ENCODE measurements around the gene CLK2.

Gene CLK2

GRCh38 chr1:155273343-155274245, at the start of gene CLK2:
TSS of gene CLK2 (minus strand) at chr1:155273504. CDS start at chr1:155270977, 2,527 bp downstream.
- Mint-ChIP-seq H3K36me3 (ENCODE audit: low read depth) (peaks cover 36% of the 10 kb centered on the region), H3K9me3 (no peaks in the 10 kb centered on the region), H3K27ac (peak within 1 kb of the TSS; percentile 92), H3K27me3 (no peaks in the 10 kb centered on the region), H3K4me3 (peak within 1 kb of the TSS; percentile 97), H3K4me1 (peaks cover 44% of the 10 kb centered on the region)
- DNase-seq (peak; percentile 99), ATAC-seq (peak; percentile 91)

- Mint-ChIP-seq H3K27ac (no peak overlapping the region), H3K9me3 (no peaks in the 10 kb centered on the region), H3K4me1 (peaks cover 33% of the 10 kb centered on the region), H3K4me3 (peak overlapping the region; percentile 81), H3K36me3 (ENCODE audit: low read depth) (peaks cover 23% of the 10 kb centered on the region), H3K27me3 (no peaks in the 10 kb centered on the region)
- DNase-seq (no peak), ATAC-seq (no peak)
Observed at GRCh38 chr1:155322571-155322952, 49.3 kb upstream of the CLK2 start.

GRCh38 chr1:155321639-155322503, 48.6 kb upstream of the CLK2 start:
- Mint-ChIP-seq H3K4me1 (peaks cover 33% of the 10 kb centered on the region), H3K36me3 (ENCODE audit: low read depth) (peaks cover 23% of the 10 kb centered on the region), H3K27me3 (no peaks in the 10 kb centered on the region), H3K4me3 (peak overlapping the region; percentile 81), H3K27ac (no peak overlapping the region), H3K9me3 (no peaks in the 10 kb centered on the region)
- DNase-seq = no peak
- no peak for ATAC-seq

DNA sequence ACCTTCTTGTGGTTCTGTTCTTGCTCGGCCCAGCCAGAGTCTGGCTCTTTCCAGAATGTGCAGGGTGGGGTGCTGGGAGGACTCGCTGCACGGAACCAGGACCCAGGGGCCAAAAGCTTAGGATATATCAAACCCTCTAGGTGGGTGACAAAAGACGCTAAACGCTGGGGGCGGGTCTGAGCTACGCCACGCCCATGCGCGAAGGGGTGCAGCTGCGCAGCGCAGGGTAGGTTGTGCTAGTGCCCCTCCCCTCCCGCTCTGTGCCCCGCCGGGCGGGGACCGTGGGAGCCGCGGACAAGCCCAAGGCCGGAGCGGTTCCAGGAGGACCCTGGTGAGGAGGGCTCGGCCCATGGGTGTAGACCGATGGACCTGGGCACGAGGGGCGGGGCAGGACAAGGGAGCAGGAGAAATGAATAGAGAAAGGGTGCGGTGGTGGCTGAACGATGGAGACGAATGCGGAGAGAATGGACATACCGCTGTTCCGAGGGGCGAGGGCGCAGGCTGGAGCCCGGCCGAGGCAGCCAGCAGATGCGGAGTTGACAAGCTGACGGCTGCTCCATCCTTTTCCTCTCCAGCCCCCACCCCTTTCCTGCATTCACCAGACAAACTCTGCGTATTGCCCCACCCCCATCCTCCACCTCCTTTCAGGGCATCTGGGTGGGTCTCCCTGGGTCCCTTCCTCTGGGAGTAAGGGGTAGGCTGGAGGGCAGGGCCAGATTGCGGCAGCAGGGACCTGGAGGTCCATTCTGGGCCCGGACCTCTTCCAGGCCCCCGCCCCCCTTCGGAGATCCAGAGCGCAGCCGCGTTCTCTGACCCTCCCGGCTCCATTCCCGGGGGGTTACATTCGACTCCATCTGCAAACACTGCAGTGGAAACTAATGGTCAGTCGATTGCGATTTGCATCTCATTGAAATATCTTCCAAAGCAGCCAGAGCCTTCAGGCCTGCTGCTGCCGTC, 47.6 kb upstream of the CLK2 start, which contains the start of gene RUSC1:
Gene RUSC1 (plus strand): TSS at position 234 of the 957 bp plus-strand sequence. CDS start 880 bp downstream, outside the sequence.
- Mint-ChIP-seq H3K9me3 (no peaks in the 10 kb centered on the region), H3K27ac (no peak within 1 kb of the TSS), H3K36me3 (ENCODE audit: low read depth) (peaks cover 26% of the 10 kb centered on the region), H3K27me3 (no peaks in the 10 kb centered on the region), H3K4me1 (peaks cover 30% of the 10 kb centered on the region), H3K4me3 (peak within 1 kb of the TSS; percentile 48)
- ATAC-seq (peak; percentile 27), DNase-seq (peak; percentile 81)

DNA sequence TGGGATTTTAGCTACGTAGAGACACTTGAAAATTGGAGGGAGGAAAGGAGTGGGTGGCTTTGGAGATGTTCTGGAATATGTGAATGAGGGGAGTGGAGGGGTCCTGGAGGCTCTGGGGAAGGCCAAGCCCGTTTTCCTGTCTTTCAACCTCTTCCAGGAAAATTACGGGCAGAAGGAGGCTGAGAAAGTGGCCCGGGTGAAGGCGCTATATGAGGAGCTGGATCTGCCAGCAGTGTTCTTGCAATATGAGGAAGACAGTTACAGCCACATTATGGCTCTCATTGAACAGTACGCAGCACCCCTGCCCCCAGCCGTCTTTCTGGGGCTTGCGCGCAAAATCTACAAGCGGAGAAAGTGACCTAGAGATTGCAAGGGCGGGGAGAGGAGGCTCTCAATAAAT, 46.9 kb upstream of the CLK2 start:
- H3K4me3 Mint-ChIP-seq = peak overlapping the region; percentile 48
- H3K9me3 Mint-ChIP-seq = no peaks in the 10 kb centered on the region
- H3K4me1 Mint-ChIP-seq = peaks cover 25% of the 10 kb centered on the region
- H3K27me3 Mint-ChIP-seq = no peaks in the 10 kb centered on the region
- DNase-seq (no peak), ATAC-seq (no peak)
- peaks cover 26% of the 10 kb centered on the region for H3K36me3 Mint-ChIP-seq (ENCODE audit: low read depth)
- H3K27ac Mint-ChIP-seq = no peak overlapping the region

GRCh38 chr1:155319536-155319935, 46.2 kb upstream of the CLK2 start:
- H3K9me3 Mint-ChIP-seq = no peaks in the 10 kb centered on the region
- peaks cover 26% of the 10 kb centered on the region for H3K36me3 Mint-ChIP-seq (ENCODE audit: low read depth)
- no peak overlapping the region for H3K4me3 Mint-ChIP-seq
- H3K4me1 Mint-ChIP-seq = peaks cover 22% of the 10 kb centered on the region
- no peaks in the 10 kb centered on the region for H3K27me3 Mint-ChIP-seq
- ATAC-seq = no peak
- H3K27ac Mint-ChIP-seq = no peak overlapping the region
- DNase-seq = no peak

DNA sequence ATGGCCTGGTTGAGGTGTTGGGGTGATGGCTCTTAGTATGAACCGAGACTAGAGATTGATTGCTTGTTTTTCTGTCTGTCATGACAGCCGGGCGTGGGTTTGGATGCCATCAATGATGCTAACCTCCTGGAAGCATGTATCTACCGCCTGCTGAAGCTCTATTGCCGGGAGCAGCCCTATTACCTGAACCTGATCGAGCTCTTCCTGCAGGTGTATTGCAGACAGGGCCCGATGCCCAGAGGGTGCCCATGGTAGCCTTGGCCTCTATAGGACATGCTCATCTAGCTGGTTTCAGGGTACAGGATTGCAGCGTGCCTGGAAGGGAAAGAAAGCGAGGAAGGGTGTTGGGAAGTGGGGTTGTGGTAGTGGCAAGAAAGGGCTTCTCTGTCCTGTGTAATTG, 44.8 kb upstream of the CLK2 start:
- peaks cover 33% of the 10 kb centered on the region for H3K36me3 Mint-ChIP-seq (ENCODE audit: low read depth)
- no peak overlapping the region for H3K27ac Mint-ChIP-seq

GRCh38 chr1:155316922-155317321, 43.6 kb upstream of the CLK2 start:
- Mint-ChIP-seq H3K4me1 (peaks cover 22% of the 10 kb centered on the region), H3K9me3 (no peaks in the 10 kb centered on the region), H3K27ac (no peak overlapping the region), H3K4me3 (no peak overlapping the region), H3K36me3 (ENCODE audit: low read depth) (peaks cover 40% of the 10 kb centered on the region), H3K27me3 (no peaks in the 10 kb centered on the region)
- ATAC-seq = no peak
- DNase-seq = no peak

More for the DNA sequence above, 44.8 kb upstream of the CLK2 start:
- peaks cover 25% of the 10 kb centered on the region for H3K4me1 Mint-ChIP-seq
- no peaks in the 10 kb centered on the region for H3K9me3 Mint-ChIP-seq
- no peak overlapping the region for H3K4me3 Mint-ChIP-seq
- H3K27me3 Mint-ChIP-seq = no peaks in the 10 kb centered on the region
- no peak for ATAC-seq
- no peak for DNase-seq

GRCh38 chr1:155313261-155313660, 40.0 kb upstream of the CLK2 start:
- H3K4me1 Mint-ChIP-seq = peaks cover 30% of the 10 kb centered on the region
- H3K27me3 Mint-ChIP-seq = peaks cover 2% of the 10 kb centered on the region
- peaks cover 47% of the 10 kb centered on the region for H3K36me3 Mint-ChIP-seq (ENCODE audit: low read depth)
- no peak overlapping the region for H3K4me3 Mint-ChIP-seq
- no peaks in the 10 kb centered on the region for H3K9me3 Mint-ChIP-seq
- no peak overlapping the region for H3K27ac Mint-ChIP-seq
- ATAC-seq (no peak), DNase-seq (no peak)

DNA sequence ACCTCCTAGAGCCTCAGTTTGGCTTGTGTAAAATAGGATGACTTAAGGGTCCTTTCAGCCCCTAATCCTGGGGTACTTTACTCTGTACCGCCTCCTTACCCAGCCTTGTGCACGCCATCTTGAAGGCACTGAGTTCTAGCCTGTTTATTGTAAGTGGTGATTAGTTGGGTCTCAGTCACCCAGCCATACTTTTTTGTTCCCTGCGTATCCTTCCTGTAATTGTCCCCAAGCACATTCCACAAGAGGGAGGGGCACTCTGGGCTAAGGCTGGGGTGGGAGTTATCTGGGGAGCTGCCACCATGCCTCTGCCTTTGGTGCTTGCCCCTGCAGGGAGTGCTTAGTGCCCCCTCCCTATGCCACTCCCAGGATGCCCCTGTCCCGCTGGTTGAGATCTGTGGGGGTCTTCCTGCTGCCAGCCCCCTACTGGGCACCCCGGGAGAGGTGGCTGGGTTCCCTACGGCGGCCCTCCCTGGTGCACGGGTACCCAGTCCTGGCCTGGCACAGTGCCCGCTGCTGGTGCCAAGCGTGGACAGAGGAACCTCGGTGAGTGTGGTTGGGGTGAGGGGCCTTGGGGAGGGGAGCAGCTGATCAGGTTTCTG, 36.2 kb upstream of the CLK2 start:
- DNase-seq (no peak), ATAC-seq (no peak)
- peaks cover 2% of the 10 kb centered on the region for H3K27me3 Mint-ChIP-seq
- peak overlapping the region; percentile 99 for H3K27ac Mint-ChIP-seq
- no peaks in the 10 kb centered on the region for H3K9me3 Mint-ChIP-seq
- peak overlapping the region; percentile 96 for H3K4me3 Mint-ChIP-seq
- H3K36me3 Mint-ChIP-seq (ENCODE audit: low read depth) = peaks cover 39% of the 10 kb centered on the region
- H3K4me1 Mint-ChIP-seq = peaks cover 38% of the 10 kb centered on the region

GRCh38 chr1:155308493-155309422, 35.5 kb upstream of the CLK2 start, which contains the start of gene FDPS:
TSS of gene FDPS (plus strand) at chr1:155308866. CDS start at chr1:155309790, 924 bp downstream.
- Mint-ChIP-seq H3K9me3 (no peaks in the 10 kb centered on the region), H3K36me3 (ENCODE audit: low read depth) (peaks cover 37% of the 10 kb centered on the region), H3K4me3 (peak within 1 kb of the TSS; percentile 96), H3K27ac (peak within 1 kb of the TSS; percentile 99), H3K27me3 (peaks cover 2% of the 10 kb centered on the region), H3K4me1 (peaks cover 38% of the 10 kb centered on the region)
- peak; percentile 95 for DNase-seq
- peak; percentile 99 for ATAC-seq

GRCh38 chr1:155307247-155307740, 34.0 kb upstream of the CLK2 start:
- DNase-seq = no peak

More at GRCh38 chr1:155307247-155307740, 34.0 kb upstream of the CLK2 start:
- Mint-ChIP-seq H3K4me1 (peaks cover 33% of the 10 kb centered on the region), H3K4me3 (peak overlapping the region; percentile 96), H3K27me3 (peaks cover 2% of the 10 kb centered on the region), H3K27ac (peak overlapping the region; percentile 99), H3K36me3 (ENCODE audit: low read depth) (peaks cover 26% of the 10 kb centered on the region), H3K9me3 (no peaks in the 10 kb centered on the region)
- no peak for ATAC-seq

Measured in activated naive CD8-positive, alpha-beta T cell treated with anti-CD3 and anti-CD28 coated beads, Interleukin-2, amount 50 U/mL, for 24 hours (primary cell).